Common myeloid progenitor, CD34-positive (primary cell): Measurements from ENCODE around the gene RAP1GAP2.

ENCODE experiments used
- CTCF ChIA-PET: fragments of 350-600 bp; sonication (Branson Sonifier 250); formaldehyde crosslinking; loops from one replicate; lab custom pipeline; 2021; ENCODE audit warnings: antibody characterized with exemption; lab: Charles Lee
- POLR2A ChIA-PET: fragments of 350-600 bp; sonication (Branson Sonifier 250); formaldehyde crosslinking; loops from one replicate; lab custom pipeline; 2021; ENCODE audit warnings: antibody characterized with exemption; lab: Charles Lee
- DNase-seq, 3 donors: peaks; one replicate each; pipeline versions ENCODE4 v3.0.0 to v3.0.0-alpha.2; 2013
- H3K27ac ChIP-seq, 2 experiments: 1 replicate in 1 of 2; 2 replicates in 1 of 2; pipeline ENCODE4 v1.7.0; 2013; ENCODE audit warnings: inconsistent platforms in 2 of 2, low read length in 2 of 2, mild to moderate bottlenecking in 2 of 2, low read depth in 1 of 2, moderate library complexity in 1 of 2; ENCODE audit not compliant: severe bottlenecking in 2 of 2, insufficient read depth in 1 of 2, poor library complexity in 1 of 2
- H3K27me3 ChIP-seq, 5 experiments: replicated peaks in 2 of 5; 1 replicate in 3 of 5; 2 replicates in 2 of 5; pipeline versions ENCODE4 v1.6.1 to v1.7.0; 2013; ENCODE audit warnings: low read length in 4 of 5, mild to moderate bottlenecking in 2 of 5, moderate library complexity in 2 of 5, inconsistent platforms in 1 of 5; ENCODE audit not compliant: insufficient read depth in 5 of 5, control insufficient read depth in 4 of 5
- H3K36me3 ChIP-seq, 4 experiments: 1 replicate in 2 of 4; 2 replicates in 2 of 4; pipeline versions ENCODE4 v1.6.1 to v1.7.0; 2013; ENCODE audit warnings: low read length in 3 of 4, control low read depth in 1 of 4, mild to moderate bottlenecking in 1 of 4; ENCODE audit not compliant: control insufficient read depth in 4 of 4, insufficient read depth in 4 of 4
- H3K4me1 ChIP-seq, 4 experiments: 1 replicate in 3 of 4; 2 replicates in 1 of 4; pipeline versions ENCODE4 v1.6.1 to v1.7.1; 2013; ENCODE audit warnings: low read length in 3 of 4, mild to moderate bottlenecking in 3 of 4, control low read depth in 1 of 4, inconsistent platforms in 1 of 4, moderate library complexity in 1 of 4; ENCODE audit not compliant: control insufficient read depth in 4 of 4, insufficient read depth in 4 of 4; ENCODE audit errors: control extremely low read depth in 1 of 4
- H3K4me3 ChIP-seq, 7 experiments: 1 replicate in 4 of 7; 2 replicates in 3 of 7; pipeline versions ENCODE4 v1.5.1 to v1.7.0; 2013; ENCODE audit warnings: mild to moderate bottlenecking in 7 of 7, low read length in 6 of 7, moderate library complexity in 6 of 7, inconsistent platforms in 2 of 7, low read depth in 2 of 7, control low read depth in 1 of 7; ENCODE audit not compliant: insufficient read depth in 4 of 7, control insufficient read depth in 1 of 7; ENCODE audit errors: extremely low read depth in 1 of 7
- H3K9me3 ChIP-seq, 5 experiments: 1 replicate in 4 of 5; 2 replicates in 1 of 5; pipeline versions ENCODE4 v1.6.1 to v1.7.1; 2013; ENCODE audit warnings: low read length in 4 of 5, mild to moderate bottlenecking in 2 of 5, inconsistent platforms in 1 of 5, low read depth in 1 of 5, moderate library complexity in 1 of 5; ENCODE audit not compliant: control insufficient read depth in 4 of 5, insufficient read depth in 2 of 5; ENCODE audit errors: control extremely low read depth in 1 of 5
- WGBS: methylation state at CpG from one replicate; pipeline ENCODE4 v1.1.5; 2013; ENCODE audit not compliant: insufficient coverage; 5-methylcytosine and 5-hydroxymethylcytosine counted together

Gene RAP1GAP2

GRCh38 chr17:2900842-2901241 lies 104.6 kb downstream of the RAP1GAP2 start:
- 96% methylated on average over 9 of the region's 9 CpGs for WGBS
- Histone ChIP-seq H3K4me1 (peaks cover 0 to 31% (median 23%) of the 10 kb centered on the region in 4 experiments), H3K4me3 (no peak overlapping the region), H3K27me3 (no peaks in the 10 kb centered on the region), H3K27ac (no peak overlapping the region), H3K36me3 (peaks cover 0 to 3% (median 2%) of the 10 kb centered on the region in 4 experiments), H3K9me3 (no peaks in the 10 kb centered on the region)
- DNase-seq: no peak
- CTCF ChIA-PET: interaction anchor here (1.0 kb wide), 1 partner anchor 12 kb away, joined by 4 read pairs; no protein-coding TSS in a partner anchor
- POLR2A ChIA-PET: no interaction called here

GRCh38 chr17:2901582-2901981 lies 105.3 kb downstream of the RAP1GAP2 start:
- Histone ChIP-seq H3K36me3 (peaks cover 0 to 6% (median 0%) of the 10 kb centered on the region in 4 experiments), H3K4me3 (no peak overlapping the region), H3K4me1 (peaks cover 0 to 38% (median 31%) of the 10 kb centered on the region in 4 experiments), H3K9me3 (no peaks in the 10 kb centered on the region), H3K27ac (no peak overlapping the region), H3K27me3 (no peaks in the 10 kb centered on the region)
- WGBS: 97% methylated on average over 3 of the region's 4 CpGs
- ChIA-PET CTCF (interaction anchor here (1.9 kb wide), 1 partner anchor 9 kb away, joined by 4 read pairs; no protein-coding TSS in a partner anchor), POLR2A (no interaction called here)
- DNase-seq: no peak

- WGBS: 98% methylated on average over 9 of the region's 9 CpGs
- Histone ChIP-seq H3K4me1 (peaks cover 0 to 39% (median 32%) of the 10 kb centered on the region in 4 experiments), H3K36me3 (peaks cover 0 to 14% (median 2%) of the 10 kb centered on the region in 4 experiments), H3K27ac (no peak overlapping the region), H3K4me3 (no peak overlapping the region), H3K9me3 (peaks cover 0 to 3% (median 0%) of the 10 kb centered on the region in 5 experiments), H3K27me3 (no peaks in the 10 kb centered on the region)
- ChIA-PET CTCF (interaction anchor here (0.7 to 1.9 kb wide), 2 partner anchors 10 to 53 kb away, joined by 3 to 4 read pairs; no protein-coding TSS in a partner anchor), POLR2A (no interaction called here)
- DNase-seq: no peak
Measured at GRCh38 chr17:2902546-2902945, 106.3 kb downstream of the RAP1GAP2 start.

GRCh38 chr17:2903193-2903974 lies 107.1 kb downstream of the RAP1GAP2 start:
- peaks cover 0 to 19% (median 4%) of the 10 kb centered on the region in 4 experiments for H3K36me3 ChIP-seq
- peaks cover 0 to 39% (median 32%) of the 10 kb centered on the region in 4 experiments for H3K4me1 ChIP-seq
- H3K9me3 ChIP-seq: peaks cover 0 to 3% (median 0%) of the 10 kb centered on the region in 5 experiments
- no peak overlapping the region for H3K27ac ChIP-seq
- CTCF ChIA-PET: interaction anchor here (0.7 to 1.9 kb wide), 2 partner anchors 11 to 54 kb away, joined by 3 to 4 read pairs; no protein-coding TSS in a partner anchor
- H3K4me3 ChIP-seq: no peak overlapping the region
- H3K27me3 ChIP-seq: no peaks in the 10 kb centered on the region
- WGBS: 90% methylated on average over 6 of the region's 8 CpGs
- POLR2A ChIA-PET: interaction anchor here (0.6 kb wide), 1 partner anchor 29 kb away, joined by 4 read pairs; no protein-coding TSS in a partner anchor
- no peak for DNase-seq

- CTCF ChIA-PET: interaction anchor here (0.8 to 1.2 kb wide), 2 partner anchors 41 to 56 kb away, joined by 3 to 4 read pairs; no protein-coding TSS in a partner anchor
- Histone ChIP-seq H3K27ac (no peak overlapping the region), H3K9me3 (peaks cover 0 to 3% (median 0%) of the 10 kb centered on the region in 5 experiments), H3K36me3 (peaks cover 0 to 22% (median 4%) of the 10 kb centered on the region in 4 experiments), H3K4me3 (no peak overlapping the region), H3K4me1 (peaks cover 0 to 39% (median 32%) of the 10 kb centered on the region in 4 experiments), H3K27me3 (no peaks in the 10 kb centered on the region)
- 74% methylated on average over 12 of the region's 16 CpGs for WGBS
- POLR2A ChIA-PET: interaction anchor here (0.6 kb wide), 1 partner anchor 30 kb away, joined by 4 read pairs; no protein-coding TSS in a partner anchor
- DNase-seq: peak; percentile 50 to 73 (median 70)
Measured at GRCh38 chr17:2904135-2904534, 107.9 kb downstream of the RAP1GAP2 start.

GRCh38 chr17:2905269-2905668 lies 109.0 kb downstream of the RAP1GAP2 start:
- Histone ChIP-seq H3K9me3 (peaks cover 0 to 3% (median 0%) of the 10 kb centered on the region in 5 experiments), H3K36me3 (peaks cover 0 to 22% (median 4%) of the 10 kb centered on the region in 4 experiments), H3K27ac (peak overlapping the region; percentile 43 to 62), H3K4me3 (peak overlapping the region in 3 of 7 experiments; percentile 23 to 58 (median 40)), H3K4me1 (peaks cover 0 to 48% (median 39%) of the 10 kb centered on the region in 4 experiments), H3K27me3 (no peaks in the 10 kb centered on the region)
- WGBS: 2% methylated on average over 7 of the region's 13 CpGs
- ChIA-PET POLR2A (no interaction called here), CTCF (interaction anchor here (1.2 to 2.4 kb wide), 2 partner anchors 25 to 26 kb away, joined by 3 to 8 read pairs; no protein-coding TSS in a partner anchor)
- DNase-seq: peak; percentile 66 to 87 (median 81)
